WTC11 (cell line): ENCODE data around the gene ICAM3. TPM values are rescaled to one million over a fixed set of nuclear protein-coding genes. Genes with fewer than 3 reads are reported as not detected.

Source experiments
- ARID4B ChIP-seq: sonication (generic); formaldehyde crosslinking; IDR thresholded peaks from 2 replicates; pipeline ENCODE4 v1.8.0; 2023; ENCODE audit warnings: missing genetic modification reagents, mild to moderate bottlenecking, borderline replicate concordance
- ATF3 ChIP-seq: sonication (generic); formaldehyde crosslinking; conservative IDR thresholded peaks from 2 replicates; pipeline ENCODE4 v1.8.1; 2022; ENCODE audit warnings: mild to moderate bottlenecking, missing genetic modification reagents
- CREM ChIP-seq: sonication (generic); formaldehyde crosslinking; IDR thresholded peaks from 2 replicates; pipeline ENCODE4 v1.8.1; 2022; ENCODE audit warnings: mild to moderate bottlenecking, missing genetic modification reagents, moderate library complexity
- CTCF ChIP-seq: fragments of 200-600 bp; IDR thresholded peaks from 2 replicates; pipeline ENCODE4 v1.8.0; 2022; ENCODE audit warnings: antibody characterized with exemption
- EMX1 ChIP-seq: fragments of 250-450 bp; sonication (Bioruptor Pico); IDR thresholded peaks from 2 replicates; pipeline ENCODE4 v1.8.0; 2021; ENCODE audit warnings: mild to moderate bottlenecking
- ESRRA ChIP-seq: sonication (generic); formaldehyde crosslinking; IDR thresholded peaks from 2 replicates; pipeline ENCODE4 v1.8.1; 2022; ENCODE audit warnings: mild to moderate bottlenecking, missing genetic modification reagents, borderline replicate concordance
- FOXP4 ChIP-seq: sonication (generic); formaldehyde crosslinking; IDR thresholded peaks from 2 replicates; pipeline ENCODE4 v1.8.0; 2022; ENCODE audit warnings: mild to moderate bottlenecking, missing genetic modification reagents
- KAT7 ChIP-seq: sonication (generic); formaldehyde crosslinking; IDR thresholded peaks from 2 replicates; pipeline ENCODE4 v1.8.1; 2023; ENCODE audit warnings: missing genetic modification reagents, mild to moderate bottlenecking, borderline replicate concordance
- MYBL2 ChIP-seq: sonication (generic); formaldehyde crosslinking; IDR thresholded peaks from 2 replicates; pipeline ENCODE4 v1.8.1; 2023; ENCODE audit warnings: mild to moderate bottlenecking, moderate library complexity, missing genetic modification reagents
- NFE2L1 ChIP-seq: sonication (generic); formaldehyde crosslinking; IDR thresholded peaks from 2 replicates; pipeline ENCODE4 v1.8.1; 2023; ENCODE audit warnings: missing genetic modification reagents
- NFYB ChIP-seq: sonication (generic); formaldehyde crosslinking; conservative IDR thresholded peaks from 2 replicates; pipeline ENCODE4 v1.8.0; 2022; ENCODE audit warnings: low read depth, missing genetic modification reagents
- SMAD3 ChIP-seq: sonication (generic); formaldehyde crosslinking; IDR thresholded peaks from 2 replicates; pipeline ENCODE4 v1.8.0; 2022; ENCODE audit warnings: missing genetic modification reagents, mild to moderate bottlenecking, borderline replicate concordance
- SMAD4 ChIP-seq: sonication (generic); formaldehyde crosslinking; IDR thresholded peaks from 2 replicates; pipeline ENCODE4 v1.8.0; 2022; ENCODE audit warnings: mild to moderate bottlenecking, missing genetic modification reagents
- SP1 ChIP-seq: sonication (generic); formaldehyde crosslinking; conservative IDR thresholded peaks from 2 replicates; pipeline ENCODE4 v1.8.1; 2022; ENCODE audit warnings: missing genetic modification reagents
- TEAD1 ChIP-seq: sonication (generic); formaldehyde crosslinking; IDR thresholded peaks from 2 replicates; pipeline ENCODE4 v1.8.0; 2022; ENCODE audit warnings: mild to moderate bottlenecking, missing genetic modification reagents
- TP53 ChIP-seq: sonication (generic); formaldehyde crosslinking; IDR thresholded peaks from 2 replicates; pipeline ENCODE4 v1.8.1; 2023; ENCODE audit warnings: mild to moderate bottlenecking, missing genetic modification reagents
- USF1 ChIP-seq: sonication (generic); formaldehyde crosslinking; IDR thresholded peaks from 2 replicates; pipeline ENCODE4 v1.8.0; 2022; ENCODE audit warnings: mild to moderate bottlenecking, missing genetic modification reagents
- USF2 ChIP-seq: sonication (generic); formaldehyde crosslinking; IDR thresholded peaks from 2 replicates; pipeline ENCODE4 v1.8.1; 2023; ENCODE audit warnings: mild to moderate bottlenecking, missing genetic modification reagents, moderate library complexity
- ZBTB43 ChIP-seq: sonication (generic); formaldehyde crosslinking; IDR thresholded peaks from 2 replicates; pipeline ENCODE4 v1.8.1; 2023; ENCODE audit warnings: mild to moderate bottlenecking, missing genetic modification reagents
- ZNF232 ChIP-seq: sonication (generic); formaldehyde crosslinking; IDR thresholded peaks from 2 replicates; pipeline ENCODE4 v1.8.0; 2022; ENCODE audit warnings: mild to moderate bottlenecking, missing genetic modification reagents
- ZNF396 ChIP-seq: fragments of 250-450 bp; sonication (Bioruptor Pico); IDR thresholded peaks from 2 replicates; pipeline ENCODE4 v1.8.0; 2021; ENCODE audit warnings: mild to moderate bottlenecking, moderate library complexity, borderline replicate concordance
- ZNF532 ChIP-seq: fragments of 250-450 bp; sonication (Bioruptor Pico); IDR thresholded peaks from 2 replicates; pipeline ENCODE4 v1.9.0; 2021; ENCODE audit warnings: mild to moderate bottlenecking, borderline replicate concordance
- total RNA-seq: library from RNA; stranded (reverse); gene quantifications from 3 replicates; pipeline ENCODE4 v1.2.3, GENCODE V29; 2021

The ICAM3 gene
- total RNA-seq, 1 experiment from 2014 or later, result 18.7 TPM

- peak; percentile 76; the same call in 1 of the 2 replicates for TF ChIP-seq ARID4B (CRISPR knock-in tag)
- TF ChIP-seq ZBTB43 (CRISPR knock-in tag), result no peak
- TF ChIP-seq ZNF532 (CRISPR knock-in tag), result no peak
- TF ChIP-seq ZNF232 (CRISPR knock-in tag), result no peak
- TF ChIP-seq SP1 (CRISPR knock-in tag), result no peak
- TF ChIP-seq USF1, result peak; percentile 61
- TF ChIP-seq NFE2L1 (CRISPR knock-in tag), result no peak
- TF ChIP-seq ATF3 (CRISPR knock-in tag), result no peak
- no peak for TF ChIP-seq SMAD4 (CRISPR knock-in tag)
- TF ChIP-seq CTCF, result no peak
- 0 out of 2 replicates have a peak, but pooled peaks have one; percentile 35 for TF ChIP-seq FOXP4 (CRISPR knock-in tag)
- peak; percentile 31; the same call in 1 of the 2 replicates for TF ChIP-seq NFYB (CRISPR knock-in tag)
- 0 out of 2 replicates have a peak, but pooled peaks have one; percentile 39 for TF ChIP-seq CREM (CRISPR knock-in tag)
- TF ChIP-seq TP53 (CRISPR knock-in tag), result no peak
- 0 out of 2 replicates have a peak, but pooled peaks have one; percentile 42 for TF ChIP-seq TEAD1 (CRISPR knock-in tag)
- TF ChIP-seq EMX1 (CRISPR knock-in tag), result no peak
- peak; percentile 61 for TF ChIP-seq USF2
- TF ChIP-seq ZNF396, result no peak
- peak; percentile 30; the same call in 1 of the 2 replicates for TF ChIP-seq ESRRA
- TF ChIP-seq MYBL2, result peak; percentile 79; the same call in 1 of the 2 replicates
- peak; percentile 43; the same call in 1 of the 2 replicates for TF ChIP-seq SMAD3 (CRISPR knock-in tag)
- no peak for TF ChIP-seq KAT7 (CRISPR knock-in tag)
Measured at GRCh38 chr19:10286803-10287737, 52.4 kb downstream of the ICAM3 start, which contains the start of gene ICAM4 (continued).
